Epidermal melanocyte (primary cell): ENCODE data around the gene DNAJC7.
A peak's percentile ranks its signal among the peaks of the same experiment; 100 is the strongest.
"Not testable (repeated sequence)": the region's sequence is repeated elsewhere in the genome, so short reads cannot be mapped to it uniquely, and the experiment has no call there.

Experiments
- DNase-seq: peaks from one replicate; pipeline ENCODE4 v3.0.0; 2011; ENCODE audit warnings: low spot score; ENCODE audit not compliant: insufficient read length

DNAJC7 gene

GRCh38 chr17:42012363-42012762 lies 4.9 kb downstream of the DNAJC7 start:
- DNase-seq = not testable (repeated sequence)

- DNase-seq = no peak
These were observed 6.2 kb downstream of the DNAJC7 start for GRCh38 chr17:42010898-42011516.

DNA sequence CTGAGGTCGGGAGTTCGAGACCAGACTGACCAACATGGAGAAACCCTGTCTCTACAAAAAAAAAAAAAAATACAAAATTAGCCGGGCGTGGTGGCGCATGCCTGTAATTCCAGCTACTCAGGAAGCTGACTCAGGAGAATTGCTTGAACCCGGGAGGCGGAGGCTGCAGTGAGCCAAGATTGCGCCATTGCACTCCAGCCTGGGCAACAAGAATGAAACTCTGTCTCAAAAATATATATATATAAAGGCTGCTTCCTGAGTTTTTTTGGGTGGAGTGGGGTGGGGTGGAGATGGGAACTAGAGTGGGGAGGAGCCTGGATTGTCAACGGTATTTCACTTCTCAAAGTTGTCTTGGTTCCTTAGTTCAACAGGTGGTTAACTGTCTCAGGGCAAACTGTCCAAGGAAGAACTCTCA lies 7.0 kb downstream of the DNAJC7 start:
- DNase-seq = not testable (repeated sequence)

GRCh38 chr17:42009170-42009569 lies 8.1 kb downstream of the DNAJC7 start:
- DNase-seq = no peak

- no peak for DNase-seq
These were observed 12.1 kb downstream of the DNAJC7 start for GRCh38 chr17:42005166-42005565.

- no peak for DNase-seq
These were observed 14.4 kb downstream of the DNAJC7 start for GRCh38 chr17:42002792-42003301.

DNA sequence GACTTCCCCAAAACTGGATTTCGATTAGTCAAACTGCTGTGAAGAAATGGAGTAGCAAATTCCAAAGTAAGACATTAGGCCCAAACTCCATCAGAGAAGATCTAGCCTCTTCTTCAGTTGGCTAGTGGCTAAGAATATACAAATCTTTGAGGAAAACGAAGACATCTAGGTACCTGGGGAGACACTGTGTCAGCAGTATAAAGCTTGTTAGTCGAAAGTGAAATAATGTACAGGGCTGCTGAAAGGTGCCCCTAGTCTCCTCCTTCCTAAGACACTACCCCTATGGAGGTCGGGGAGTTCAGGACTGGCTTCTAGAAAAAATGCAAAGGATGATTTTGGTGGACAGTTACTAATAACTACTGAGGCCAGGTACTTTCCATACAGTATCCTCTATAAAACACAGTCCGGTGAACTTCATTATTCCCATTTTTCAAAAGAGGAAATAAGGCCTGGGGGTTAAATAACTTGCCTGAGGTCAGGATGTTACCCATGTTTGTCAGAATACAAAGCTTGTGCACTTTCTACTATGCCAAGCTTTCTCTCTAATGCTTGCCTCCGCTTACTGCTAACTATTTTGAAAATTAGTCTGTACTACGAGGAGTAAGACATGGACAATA lies 15.0 kb downstream of the DNAJC7 start:
- no peak for DNase-seq

GRCh38 chr17:42001729-42002128 lies 15.5 kb downstream of the DNAJC7 start:
- DNase-seq = no peak

GRCh38 chr17:42000413-42001133 lies 16.7 kb downstream of the DNAJC7 start:
- no peak for DNase-seq

DNA sequence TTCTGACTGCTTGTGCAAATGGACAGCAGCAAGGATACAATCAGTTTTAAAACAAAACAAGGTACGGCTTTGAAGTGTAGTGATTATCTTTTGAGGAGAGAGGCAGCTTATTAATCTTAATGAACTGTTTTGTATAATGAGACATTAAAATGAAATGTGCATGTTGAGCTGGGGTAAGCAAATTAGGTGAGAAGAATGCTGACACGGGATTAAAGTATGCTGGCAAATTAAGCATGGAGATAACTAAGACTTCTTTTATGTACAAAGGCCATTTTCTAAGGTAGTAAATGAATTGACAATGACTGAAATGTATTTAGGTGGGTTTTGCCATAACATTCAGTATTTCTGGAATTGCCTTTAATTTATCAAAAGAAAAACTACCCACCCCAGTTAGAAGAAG lies 18.7 kb downstream of the DNAJC7 start:
- no peak for DNase-seq

- DNase-seq = no peak
These were observed 20.4 kb downstream of the DNAJC7 start for GRCh38 chr17:41996855-41997164.

DNA sequence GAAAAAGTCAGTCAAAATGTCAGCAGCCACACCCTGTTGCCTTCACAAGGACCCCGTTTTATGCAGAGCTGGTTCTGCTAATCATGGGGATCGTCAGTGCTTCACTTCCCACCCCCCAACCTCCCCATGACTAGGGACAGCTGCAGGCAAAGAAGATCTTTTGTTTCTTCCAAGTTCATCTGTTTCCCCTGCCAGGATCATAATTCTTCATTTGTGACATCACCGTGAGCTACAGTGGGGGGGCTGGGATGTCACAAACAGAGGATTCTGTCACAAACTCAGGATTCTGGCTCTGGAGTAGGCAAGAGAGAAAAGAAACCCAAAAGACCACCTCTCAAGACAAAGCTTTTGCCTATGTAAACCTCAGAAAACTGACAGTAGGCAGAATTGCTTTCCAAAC lies 24.7 kb downstream of the DNAJC7 start:
- no peak for DNase-seq

DNA sequence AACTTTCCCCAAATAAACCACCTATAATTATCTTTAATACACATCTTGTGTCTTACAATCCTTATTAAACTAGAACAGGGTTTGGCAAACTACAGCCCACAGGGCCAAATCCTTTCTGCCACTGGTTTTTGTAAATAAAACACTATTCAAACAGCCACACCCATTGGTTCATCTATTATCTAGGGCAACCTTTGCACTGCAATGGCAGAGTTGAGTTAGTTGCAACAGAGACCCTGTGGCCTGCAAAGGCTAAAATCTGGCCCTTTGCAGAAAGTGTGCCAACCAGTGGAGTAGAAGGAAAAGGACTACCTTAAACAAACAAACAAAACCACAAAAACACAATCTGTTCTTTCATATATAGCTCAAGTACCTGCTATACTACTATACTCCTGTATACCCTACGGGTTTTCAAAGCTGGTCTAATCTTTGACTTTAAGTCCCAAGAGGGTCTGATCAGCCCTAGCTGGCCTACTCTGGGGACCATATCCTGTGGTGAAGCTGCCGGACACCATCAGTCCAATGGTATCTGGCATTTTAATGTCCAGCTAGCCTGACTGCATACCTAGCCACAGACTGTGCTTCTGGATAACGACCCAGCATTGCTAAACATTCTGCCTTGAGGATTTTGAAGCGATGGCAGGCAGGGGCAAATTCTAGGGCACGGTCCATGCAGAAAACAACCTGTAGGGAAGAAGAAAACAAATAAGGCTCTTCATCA lies 27.4 kb downstream of the DNAJC7 start:
- no peak for DNase-seq

- DNase-seq = no peak
These were observed 28.8 kb downstream of the DNAJC7 start for GRCh38 chr17:41988418-41988817.

DNA sequence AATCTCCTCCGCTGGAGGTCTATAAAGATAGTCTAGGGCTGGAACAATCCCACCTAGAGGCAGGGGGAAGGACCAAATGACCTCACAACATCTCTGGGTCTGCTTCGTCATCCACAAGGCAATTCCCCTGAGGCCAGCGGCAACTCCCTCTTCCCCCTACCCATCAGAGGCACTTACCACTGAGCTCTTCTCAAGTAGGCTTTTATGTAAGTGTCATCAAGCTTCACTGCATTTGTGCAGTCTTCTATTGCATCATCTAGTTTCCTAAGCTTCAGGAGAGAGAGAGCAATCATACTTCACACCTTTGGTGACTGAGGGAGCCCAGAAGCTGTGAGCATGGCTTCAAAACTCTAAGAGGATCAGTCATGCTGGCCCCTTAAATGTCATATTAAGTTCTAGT lies 29.6 kb downstream of the DNAJC7 start:
- no peak for DNase-seq

DNA sequence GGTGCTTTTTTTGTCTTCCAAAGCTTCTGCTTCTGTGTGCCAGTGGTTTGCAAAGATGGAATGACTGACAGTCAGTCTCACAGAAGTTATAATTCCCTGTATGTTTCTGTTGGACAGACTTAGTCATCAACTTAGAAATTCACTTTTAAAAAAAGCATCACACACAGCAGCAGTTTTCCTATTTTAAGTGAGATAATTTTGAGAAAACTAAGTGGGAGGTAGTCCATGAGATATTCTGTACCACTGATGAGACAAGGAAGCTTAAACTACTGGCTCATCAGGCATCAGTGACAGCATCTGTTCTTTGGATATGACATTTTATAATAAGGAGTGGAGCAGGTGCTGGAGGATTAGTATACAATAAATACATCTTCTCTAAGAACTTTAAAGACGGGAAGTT lies 30.6 kb downstream of the DNAJC7 start:
- DNase-seq = peak; percentile 8

GRCh38 chr17:41985919-41986318 lies 31.3 kb downstream of the DNAJC7 start:
- DNase-seq = no peak

DNA sequence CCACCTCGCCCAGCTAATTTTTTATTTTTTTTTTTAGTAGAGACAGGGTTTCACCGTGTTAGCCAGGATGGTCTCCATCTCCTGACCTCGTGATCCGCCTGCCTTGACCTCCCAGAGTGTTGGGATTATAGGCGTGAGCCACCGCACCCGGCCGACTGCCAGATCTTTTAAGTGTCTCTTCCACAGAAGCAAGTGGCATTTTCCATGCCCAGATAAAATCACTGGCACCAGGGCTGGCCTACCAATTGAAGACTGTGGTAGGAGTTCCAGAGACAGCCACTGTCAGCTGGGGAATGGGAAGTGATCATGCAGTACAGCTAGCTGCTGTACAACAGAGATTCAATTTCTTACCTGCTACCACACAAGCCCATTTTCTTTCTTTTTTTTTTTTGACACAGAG lies 32.8 kb downstream of the DNAJC7 start:
- no peak for DNase-seq

DNA sequence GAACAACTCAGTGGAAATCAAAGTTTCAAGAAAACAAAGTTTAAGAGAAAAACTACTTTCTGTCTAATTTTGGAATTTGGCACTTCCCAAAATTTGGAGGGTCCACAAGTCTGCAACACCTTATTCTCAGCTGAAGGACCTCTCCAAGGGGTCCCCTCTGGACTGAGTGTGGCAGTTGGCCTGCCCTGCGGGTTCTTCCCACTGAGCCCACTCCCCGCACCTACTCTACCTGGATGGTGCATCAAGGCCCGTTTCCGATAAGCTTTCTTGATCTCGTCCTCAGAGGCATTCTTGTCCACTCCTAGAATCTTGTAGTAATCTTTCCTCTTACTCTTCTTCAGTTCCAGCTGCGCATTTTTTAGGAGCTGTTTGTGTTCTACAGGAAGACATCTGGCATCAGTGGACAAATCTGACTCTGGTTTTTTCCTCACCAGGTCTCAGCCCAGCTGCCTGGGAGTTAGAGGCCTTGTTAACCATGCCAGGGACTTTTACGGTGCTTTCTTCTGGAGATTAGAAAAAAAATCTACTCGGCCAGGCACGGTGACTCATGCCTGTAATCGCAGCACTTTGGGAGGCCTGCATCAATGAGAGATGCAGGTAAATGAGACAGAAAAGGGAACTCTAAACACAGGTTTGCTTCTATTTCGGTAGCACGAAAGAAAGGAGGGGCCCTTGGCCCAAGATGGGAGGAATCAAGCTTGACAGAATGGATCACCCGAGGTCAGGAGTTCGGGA lies 35.0 kb downstream of the DNAJC7 start:
- DNase-seq = no peak

GRCh38 chr17:41977991-41978390 lies 39.2 kb downstream of the DNAJC7 start:
- no peak for DNase-seq

- no peak for DNase-seq
These were observed 41.0 kb downstream of the DNAJC7 start for GRCh38 chr17:41976142-41976768.
